GM12878 (cell line): Measurements from ENCODE around the gene MYO10. TPM values are rescaled to one million over a fixed set of nuclear protein-coding genes. Genes with fewer than 3 reads are reported as not detected.

ENCODE experiments used
- ATAC-seq: fragments of 200-7000 bp; cut with Tn5 transposase; 3 replicates; pipeline ENCODE4 v1.9.1; 2020; ENCODE audit warnings: mild to moderate bottlenecking, moderate library complexity
- BruUV-seq: library from RNA; stranded (reverse); fragments of 400-500 nt; replicated peaks from 2 replicates; lab custom pipeline; 2021; lab: Mats Ljungman, UMichigan
- CTCF ChIA-PET: fragments of 300-600 bp; sonication (Branson Sonifier 250); formaldehyde crosslinking; extraction: SDS; loops from one replicate; lab custom pipeline; 2021; ENCODE audit warnings: inconsistent platforms; lab: Yijun Ruan, JAX
- POLR2A ChIA-PET: fragments of 350-600 bp; formaldehyde crosslinking; extraction: SDS; loops from one replicate; lab custom pipeline; 2021; ENCODE audit warnings: inconsistent platforms; lab: Charles Lee
- RAD21 ChIA-PET: fragments of 300-600 bp; sonication (Branson Sonifier 250); formaldehyde crosslinking; loops from one replicate; lab custom pipeline; 2023; ENCODE audit warnings: antibody characterized with exemption; ENCODE audit not compliant: unreplicated experiment; lab: Charles Lee
- SMC1A ChIA-PET: fragments of 300-600 bp; sonication (Branson Sonifier 250); formaldehyde crosslinking; loops from one replicate; lab custom pipeline; 2023; ENCODE audit not compliant: unreplicated experiment, uncharacterized antibody; lab: Charles Lee
- DNase-seq: peaks from one replicate; pipeline ENCODE4 v3.0.0-alpha.2; 2011; ENCODE audit warnings: low read depth, low spot score
- FAIRE-seq: peaks from 3 replicates; lab custom pipeline; 2011; peaks lifted over from hg19 to GRCh38; lab: Jason Lieb, UNC
- H2AFZ ChIP-seq: 2 replicates; pipeline ENCODE4 v1.6.0; 2011; ENCODE audit warnings: low read depth, low read length, control low read depth; ENCODE audit not compliant: control insufficient read depth
- H3K27ac ChIP-seq: 2 replicates; pipeline ENCODE4 v1.5.1; 2011; ENCODE audit warnings: control low read depth; ENCODE audit not compliant: control insufficient read depth, insufficient read depth
- H3K27me3 ChIP-seq, 2 experiments: replicated peaks in 1 of 2; 2 replicates each; pipeline versions ENCODE4 v1.6.0 to v1.6.1; 2011; ENCODE audit warnings: low read length in 1 of 2; ENCODE audit not compliant: control insufficient read depth in 2 of 2, insufficient read depth in 2 of 2
- H3K36me3 ChIP-seq, 2 experiments: 2 replicates each; pipeline ENCODE4 v1.5.1; 2011; ENCODE audit warnings: low read length in 1 of 2; ENCODE audit not compliant: control insufficient read depth in 2 of 2, insufficient read depth in 2 of 2
- H3K4me1 ChIP-seq: 2 replicates; pipeline ENCODE4 v1.6.1; 2011; ENCODE audit warnings: mild to moderate bottlenecking, low read length, moderate library complexity, mixed read lengths; ENCODE audit not compliant: control insufficient read depth, insufficient read depth
- H3K4me2 ChIP-seq: 2 replicates; pipeline ENCODE4 v1.6.0; 2011; ENCODE audit warnings: control low read depth; ENCODE audit not compliant: control insufficient read depth, insufficient read depth
- H3K4me3 ChIP-seq: fragments of 200-600 bp; sonication (generic); 2 replicates; pipeline ENCODE4 v1.5.1; 2016
- H3K79me2 ChIP-seq: 2 replicates; pipeline ENCODE4 v1.6.0; 2011; ENCODE audit warnings: low read length; ENCODE audit not compliant: control insufficient read depth, insufficient read depth
- H3K9ac ChIP-seq: 2 replicates; pipeline ENCODE4 v1.8.0; 2011; ENCODE audit warnings: low read length, control low read depth, mixed read lengths; ENCODE audit not compliant: control insufficient read depth, insufficient read depth
- H3K9me3 ChIP-seq: replicated peaks from 3 replicates; pipeline ENCODE4 v1.5.1; 2011; ENCODE audit warnings: mild to moderate bottlenecking, low read length; ENCODE audit not compliant: control insufficient read depth, insufficient read depth
- H4K20me1 ChIP-seq: 2 replicates; pipeline ENCODE4 v1.6.0; 2011; ENCODE audit not compliant: control insufficient read depth, insufficient read depth
- CREB1 ChIP-seq: IDR thresholded peaks from 2 replicates; pipeline ENCODE4 v1.6.1; 2012; ENCODE audit warnings: low read depth, mild to moderate bottlenecking, inconsistent platforms
- FOXM1 ChIP-seq: IDR thresholded peaks from 2 replicates; pipeline ENCODE4 v1.6.1; 2012; ENCODE audit warnings: low read depth, mild to moderate bottlenecking, inconsistent platforms, low read length, moderate library complexity
- KLF5 ChIP-seq: fragments of 450-650 bp; IDR thresholded peaks from 2 replicates; pipeline ENCODE4 v1.6.1; 2014; ENCODE audit warnings: mild to moderate bottlenecking; ENCODE audit not compliant: partially characterized antibody
- RAD51 ChIP-seq: fragments of 450-650 bp; IDR thresholded peaks from 2 replicates; pipeline ENCODE4 v1.6.1; 2016; ENCODE audit warnings: moderate library complexity, mild to moderate bottlenecking, inconsistent platforms
- WGBS: methylation state at CpG from one replicate; pipeline ENCODE4 v1.1.6; 2016; ENCODE audit warnings: low lambda C conversion rate; ENCODE audit not compliant: insufficient replicate concordance, insufficient coverage; ENCODE audit errors: missing lambda C conversion rate; 5-methylcytosine and 5-hydroxymethylcytosine counted together
- in situ Hi-C: fragments of 300-500 bp; cut with MboI; formaldehyde crosslinking; loops from 9 replicates; pipeline ENCODE4 v1.14.3; 2018; ENCODE audit warnings: mixed read lengths
- intact Hi-C: fragments of 100-400 bp; cut with micrococcal nuclease; formaldehyde crosslinking; loops from one replicate; pipeline ENCODE4 v1.14.2; 2022; ENCODE audit not compliant: unreplicated experiment
- polyA plus RNA-seq, 11 experiments: library from polyadenylated mRNA; depleted of rRNA in 4 of 11; unstranded in 6 of 11; stranded (reverse) in 5 of 11; fragments of >200 nt; fragmentation: Nextera tagmentation in 4 of 11; fragmentation: Illumina TruSeq in 1 of 11; extraction: Ambion mirVana in 4 of 11; extraction: Trizol in 1 of 11; gene quantifications; 1 replicate in 1 of 11; 2 replicates in 10 of 11; pipeline versions ENCODE4 v1.2.1 to v1.2.3, GENCODE V29; 2011 to 2016; ENCODE audit warnings: inconsistent platforms in 2 of 11, missing spikeins in 2 of 11, low read depth in 1 of 11
- total RNA-seq, 4 experiments: library from RNA; depleted of rRNA in 3 of 4; stranded (reverse); fragments of >200 nt in 3 of 4; fragmentation: Illumina TruSeq in 1 of 4; extraction: Trizol in 1 of 4; gene quantifications; 2 replicates each; pipeline versions ENCODE4 v1.2.1 to v1.2.3, GENCODE V29; 2013 to 2021
- TF ChIP-seq, protein P1 (sequence below), 3 experiments: IDR thresholded peaks in 2 of 3; conservative IDR thresholded peaks in 1 of 3; 2 replicates each; pipeline ENCODE4 v1.5.1; 2011; ENCODE audit warnings: low read depth in 3 of 3, low read length in 3 of 3, mild to moderate bottlenecking in 3 of 3, control low read depth in 2 of 3, moderate library complexity in 2 of 3, inconsistent platforms in 1 of 3, mixed read lengths in 1 of 3; ENCODE audit not compliant: control insufficient read depth in 2 of 3, insufficient read depth in 1 of 3; ENCODE audit errors: extremely low read depth in 1 of 3

MYO10 gene
- total and polyA plus RNA-seq, 10 of the 15 experiments (the other 5 are each of a cell fraction or from before 2014, with no cell fraction given) = 0.02 to 0.77 (median 0.17) TPM

DNA sequence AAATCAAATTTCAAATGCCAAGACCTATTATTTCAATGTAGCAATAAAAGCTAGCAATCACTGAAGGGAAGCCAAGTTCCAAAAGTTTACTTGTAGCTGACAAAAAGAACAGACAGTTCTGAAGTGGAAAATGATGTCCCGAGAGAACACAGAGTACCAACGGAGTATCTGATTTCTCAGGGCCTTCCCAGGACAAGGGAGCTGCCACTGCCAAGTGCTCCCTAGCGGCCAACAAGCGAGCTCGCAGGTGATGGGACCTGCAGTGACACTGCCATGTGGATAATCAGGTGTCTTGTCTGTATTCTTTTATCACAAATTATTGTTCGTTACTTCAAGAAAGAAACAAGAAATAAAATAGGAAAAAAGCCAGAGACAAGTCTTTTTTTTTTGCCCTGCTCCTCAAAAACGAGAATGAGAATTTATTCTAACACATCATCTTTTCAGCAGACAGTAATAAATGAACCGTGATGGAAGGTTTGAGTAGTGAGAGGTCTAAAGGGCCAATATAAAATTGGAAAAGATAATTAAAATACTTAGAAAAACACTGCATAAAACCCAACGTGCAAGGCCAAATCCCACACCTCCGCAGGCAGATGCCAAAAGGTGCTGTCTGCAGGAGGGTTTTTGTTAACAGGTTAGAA is 159.4 kb downstream of the MYO10 start:
- no TSS peak for BruUV-seq
- RAD21 ChIA-PET = no interaction called here
- Histone ChIP-seq H3K27me3 (no peaks in the 10 kb centered on the region), H3K27ac (no peak overlapping the region), H2AFZ (no peak overlapping the region), H3K9ac (no peak overlapping the region), H3K79me2 (no peaks in the 10 kb centered on the region), H3K4me1 (no peaks in the 10 kb centered on the region), H3K4me3 (no peak overlapping the region), H3K9me3 (no peaks in the 10 kb centered on the region), H4K20me1 (no peaks in the 10 kb centered on the region), H3K36me3 (no peaks in the 10 kb centered on the region), H3K4me2 (no peak overlapping the region)
- in situ Hi-C loops (loop anchor here (25.0 kb wide), 1 partner anchor 1536 kb away; no protein-coding TSS in a partner anchor), intact Hi-C loops (no loop called here)
- FAIRE-seq = no peak
- POLR2A ChIA-PET = no interaction called here
- no peak for DNase-seq
- TF ChIP-seq, protein P1, sequence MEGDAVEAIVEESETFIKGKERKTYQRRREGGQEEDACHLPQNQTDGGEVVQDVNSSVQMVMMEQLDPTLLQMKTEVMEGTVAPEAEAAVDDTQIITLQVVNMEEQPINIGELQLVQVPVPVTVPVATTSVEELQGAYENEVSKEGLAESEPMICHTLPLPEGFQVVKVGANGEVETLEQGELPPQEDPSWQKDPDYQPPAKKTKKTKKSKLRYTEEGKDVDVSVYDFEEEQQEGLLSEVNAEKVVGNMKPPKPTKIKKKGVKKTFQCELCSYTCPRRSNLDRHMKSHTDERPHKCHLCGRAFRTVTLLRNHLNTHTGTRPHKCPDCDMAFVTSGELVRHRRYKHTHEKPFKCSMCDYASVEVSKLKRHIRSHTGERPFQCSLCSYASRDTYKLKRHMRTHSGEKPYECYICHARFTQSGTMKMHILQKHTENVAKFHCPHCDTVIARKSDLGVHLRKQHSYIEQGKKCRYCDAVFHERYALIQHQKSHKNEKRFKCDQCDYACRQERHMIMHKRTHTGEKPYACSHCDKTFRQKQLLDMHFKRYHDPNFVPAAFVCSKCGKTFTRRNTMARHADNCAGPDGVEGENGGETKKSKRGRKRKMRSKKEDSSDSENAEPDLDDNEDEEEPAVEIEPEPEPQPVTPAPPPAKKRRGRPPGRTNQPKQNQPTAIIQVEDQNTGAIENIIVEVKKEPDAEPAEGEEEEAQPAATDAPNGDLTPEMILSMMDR (IDR thresholded peaks at IDR 0.05 in 2 of 3, conservative IDR thresholded peaks at IDR 0.05 in 1 of 3; ENCODE audit: control insufficient read depth in 2 of 3, extremely low read depth in 1 of 3, insufficient read depth in 1 of 3, low read depth in 3 of 3, low read length in 3 of 3) = peak in 1 of 3 experiments; percentile 9; a peak in 1 of 6 replicates
- TF ChIP-seq CREB1 (no peak), FOXM1 (no peak), KLF5 (no peak), RAD51 (no peak)
- SMC1A ChIA-PET = interaction anchor here (1.0 kb wide), 1 partner anchor 14 kb away, joined by 4 read pairs; no protein-coding TSS in a partner anchor
- 59% methylated on average over 10 of the region's 10 CpGs for WGBS
- CTCF ChIA-PET = interaction anchor here (1.1 kb wide), 1 partner anchor 86 kb away, joined by 3 read pairs; no protein-coding TSS in a partner anchor
- no peak for ATAC-seq
